Vagina (tissue), 2 donors: ENCODE data around the gene ALPG. TPM values are rescaled to one million over a fixed set of nuclear protein-coding genes. Genes with fewer than 3 reads are reported as not detected.

Source experiments
- DNase-seq, 2 donors: peaks; one replicate each; pipeline ENCODE4 v3.0.0-alpha.2; 2017; ENCODE audit errors: extremely low spot score in 2 of 2
- H3K27ac ChIP-seq: fragments of 200-600 bp; sonication (generic); one replicate; pipeline ENCODE4 v1.5.1; 2019
- H3K27me3 ChIP-seq: fragments of 200-600 bp; sonication (generic); one replicate; pipeline ENCODE4 v1.5.1; 2019
- H3K36me3 ChIP-seq, 2 donors: fragments of 200-600 bp; sonication (generic); one replicate each; pipeline ENCODE4 v1.5.1; 2017 to 2019
- H3K4me1 ChIP-seq: fragments of 200-600 bp; sonication (generic); one replicate; pipeline ENCODE4 v1.5.1; 2019
- H3K4me3 ChIP-seq, 2 donors: fragments of 200-600 bp; sonication (generic); 1 replicate in 1 of 2; 2 replicates in 1 of 2; pipeline ENCODE4 v1.5.1; 2016 to 2019
- H3K9me3 ChIP-seq: fragments of 200-600 bp; sonication (generic); one replicate; pipeline ENCODE4 v1.5.1; 2019
- POLR2A ChIP-seq, 2 donors: fragments of 450-650 bp; IDR thresholded peaks; one replicate each; pipeline ENCODE4 v1.6.1; 2017; ENCODE audit warnings: antibody characterized with exemption in 2 of 2, mild to moderate bottlenecking in 2 of 2, moderate library complexity in 2 of 2
- POLR2AphosphoS5 ChIP-seq, 2 donors: sonication (generic); formaldehyde crosslinking; IDR thresholded peaks; one replicate each; pipeline ENCODE4 v1.9.0; 2017; ENCODE audit warnings: antibody characterized with exemption in 2 of 2, mild to moderate bottlenecking in 2 of 2, low read depth in 1 of 2; ENCODE audit not compliant: insufficient read depth in 1 of 2
- intact Hi-C: fragments of 100-400 bp; cut with DNase I; formaldehyde crosslinking; loops from one replicate; pipeline ENCODE4 v1.15.1; 2023
- total RNA-seq: library from RNA; depleted of rRNA; stranded (reverse); fragments of >200 nt; gene quantifications from one replicate; pipeline ENCODE4 v1.2.3, GENCODE V29; 2016
- TF ChIP-seq, protein P1 (sequence below), 3 experiments: fragments of 450-650 bp in 2 of 3; fragments of 200-600 bp in 1 of 3; sonication (generic) in 1 of 3; IDR thresholded peaks; one replicate each; pipeline ENCODE4 v1.5.1; 2017 to 2019; ENCODE audit warnings: antibody characterized with exemption in 3 of 3, mild to moderate bottlenecking in 2 of 3, moderate library complexity in 2 of 3

The ALPG gene
- total RNA-seq, 1 donor from 2014 or later: not detected

DNA sequence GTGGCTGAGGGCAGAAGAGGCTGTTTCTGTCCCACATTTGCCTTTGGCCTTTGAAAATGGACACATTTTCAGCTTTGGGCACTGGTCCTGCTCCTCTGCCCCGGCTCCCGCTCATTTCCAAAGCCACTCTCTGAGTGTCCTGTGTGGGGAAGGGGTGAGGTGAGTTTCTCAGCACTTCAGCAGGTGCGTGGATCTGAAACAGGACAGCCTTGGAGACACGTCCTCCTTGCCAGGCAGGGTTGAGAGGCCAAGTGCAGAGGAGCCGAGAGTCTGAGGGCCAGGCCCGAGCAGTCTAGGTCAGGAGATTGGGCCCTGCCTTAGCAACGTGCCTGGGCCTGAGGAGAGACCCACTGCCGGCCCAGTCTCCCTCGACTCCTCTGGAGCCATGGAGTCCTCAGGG lies 27.4 kb downstream of the ALPG start:
- H3K27ac ChIP-seq: no peak overlapping the region
- no peak overlapping the region for H3K4me3 ChIP-seq
- TF ChIP-seq POLR2AphosphoS5 (IDR thresholded peaks at IDR 0.05; ENCODE audit: insufficient read depth in 1 of 2, low read depth in 1 of 2) (no peak), POLR2A (IDR thresholded peaks at IDR 0.05) (no peak)
- TF ChIP-seq, protein P1, sequence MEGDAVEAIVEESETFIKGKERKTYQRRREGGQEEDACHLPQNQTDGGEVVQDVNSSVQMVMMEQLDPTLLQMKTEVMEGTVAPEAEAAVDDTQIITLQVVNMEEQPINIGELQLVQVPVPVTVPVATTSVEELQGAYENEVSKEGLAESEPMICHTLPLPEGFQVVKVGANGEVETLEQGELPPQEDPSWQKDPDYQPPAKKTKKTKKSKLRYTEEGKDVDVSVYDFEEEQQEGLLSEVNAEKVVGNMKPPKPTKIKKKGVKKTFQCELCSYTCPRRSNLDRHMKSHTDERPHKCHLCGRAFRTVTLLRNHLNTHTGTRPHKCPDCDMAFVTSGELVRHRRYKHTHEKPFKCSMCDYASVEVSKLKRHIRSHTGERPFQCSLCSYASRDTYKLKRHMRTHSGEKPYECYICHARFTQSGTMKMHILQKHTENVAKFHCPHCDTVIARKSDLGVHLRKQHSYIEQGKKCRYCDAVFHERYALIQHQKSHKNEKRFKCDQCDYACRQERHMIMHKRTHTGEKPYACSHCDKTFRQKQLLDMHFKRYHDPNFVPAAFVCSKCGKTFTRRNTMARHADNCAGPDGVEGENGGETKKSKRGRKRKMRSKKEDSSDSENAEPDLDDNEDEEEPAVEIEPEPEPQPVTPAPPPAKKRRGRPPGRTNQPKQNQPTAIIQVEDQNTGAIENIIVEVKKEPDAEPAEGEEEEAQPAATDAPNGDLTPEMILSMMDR (IDR thresholded peaks at IDR 0.05): no peak
- no peak for DNase-seq
- no peaks in the 10 kb centered on the region for H3K4me1 ChIP-seq
- H3K36me3 ChIP-seq: no peaks in the 10 kb centered on the region
- H3K27me3 ChIP-seq: no peaks in the 10 kb centered on the region
- H3K9me3 ChIP-seq: no peaks in the 10 kb centered on the region
- intact Hi-C loops: no loop called here

DNA sequence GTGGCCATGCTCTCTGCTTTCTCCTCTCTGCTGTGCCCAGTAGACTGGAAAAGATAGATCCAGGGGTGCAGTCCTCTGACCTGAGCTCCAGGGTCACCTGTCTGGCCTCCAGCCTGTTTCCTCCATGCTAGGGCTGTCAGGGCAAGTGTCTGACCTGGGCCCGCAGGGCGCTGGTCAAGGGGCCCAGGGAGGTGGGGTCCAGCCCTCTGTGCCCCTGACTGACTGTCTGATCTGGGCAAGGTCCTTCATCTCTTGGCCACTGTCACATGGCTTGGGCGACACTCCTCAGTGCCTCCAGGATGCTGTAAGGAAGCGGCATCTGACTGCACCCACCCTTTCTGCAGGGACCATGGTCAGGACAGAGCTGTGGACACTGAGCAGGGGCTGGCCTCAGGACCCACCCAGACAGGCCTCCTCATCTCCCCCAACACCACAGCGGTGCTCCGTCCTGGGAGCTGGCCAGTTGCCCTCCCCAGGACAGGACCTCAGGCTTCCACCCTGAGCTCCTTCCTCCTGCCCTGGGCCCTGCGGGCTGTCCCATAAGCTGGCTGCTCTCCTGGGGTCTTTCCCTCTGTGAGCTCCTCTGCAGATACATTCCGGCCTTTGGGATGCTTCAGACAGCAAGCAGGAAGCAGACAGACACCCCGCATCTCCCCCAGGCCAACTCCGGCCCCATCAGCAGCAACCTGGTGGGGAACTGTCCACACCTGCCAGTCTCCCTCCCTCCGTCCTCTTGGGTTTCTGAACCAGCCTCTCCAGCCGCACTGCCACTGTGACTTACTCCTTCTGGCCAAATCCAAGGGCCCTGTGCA lies 28.1 kb downstream of the ALPG start:
- no peaks in the 10 kb centered on the region for H3K4me1 ChIP-seq
- H3K36me3 ChIP-seq: no peaks in the 10 kb centered on the region
- no peak for TF ChIP-seq POLR2A (IDR thresholded peaks at IDR 0.05)
- TF ChIP-seq, protein P1 (IDR thresholded peaks at IDR 0.05): no peak
- no peak for TF ChIP-seq POLR2AphosphoS5 (IDR thresholded peaks at IDR 0.05; ENCODE audit: insufficient read depth in 1 of 2, low read depth in 1 of 2)
- intact Hi-C loops: loop anchor here (5.0 kb wide), 1 partner anchor 527 kb away; no protein-coding TSS in a partner anchor
- H3K4me3 ChIP-seq: no peak overlapping the region
- H3K27ac ChIP-seq: no peak overlapping the region
- no peaks in the 10 kb centered on the region for H3K27me3 ChIP-seq
- DNase-seq: no peak
- H3K9me3 ChIP-seq: no peaks in the 10 kb centered on the region

DNA sequence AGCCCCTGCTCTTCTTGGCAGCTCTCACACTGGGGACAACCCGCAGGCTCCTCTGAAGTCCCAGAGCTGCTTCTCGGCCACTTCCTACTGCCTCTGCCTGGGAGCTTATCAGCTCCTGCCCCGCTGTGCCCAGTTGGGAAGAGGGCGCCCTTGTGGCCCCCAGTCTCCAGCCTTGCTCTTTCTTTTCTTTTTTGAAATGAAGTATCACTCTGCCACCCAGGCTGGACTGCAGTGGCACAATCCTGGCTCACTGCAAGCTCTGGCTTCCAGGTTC lies 28.7 kb downstream of the ALPG start:
- no peak overlapping the region for H3K27ac ChIP-seq
- no peak for DNase-seq
- H3K9me3 ChIP-seq: no peaks in the 10 kb centered on the region
- H3K36me3 ChIP-seq: no peaks in the 10 kb centered on the region
- intact Hi-C loops: loop anchor here (5.0 kb wide), 1 partner anchor 528 kb away; no protein-coding TSS in a partner anchor
- no peaks in the 10 kb centered on the region for H3K4me1 ChIP-seq
- TF ChIP-seq POLR2AphosphoS5 (IDR thresholded peaks at IDR 0.05; ENCODE audit: insufficient read depth in 1 of 2, low read depth in 1 of 2): no peak
- TF ChIP-seq, protein P1 (IDR thresholded peaks at IDR 0.05): no peak
- no peak for TF ChIP-seq POLR2A (IDR thresholded peaks at IDR 0.05)
- H3K4me3 ChIP-seq: no peak overlapping the region
- H3K27me3 ChIP-seq: no peaks in the 10 kb centered on the region

DNA sequence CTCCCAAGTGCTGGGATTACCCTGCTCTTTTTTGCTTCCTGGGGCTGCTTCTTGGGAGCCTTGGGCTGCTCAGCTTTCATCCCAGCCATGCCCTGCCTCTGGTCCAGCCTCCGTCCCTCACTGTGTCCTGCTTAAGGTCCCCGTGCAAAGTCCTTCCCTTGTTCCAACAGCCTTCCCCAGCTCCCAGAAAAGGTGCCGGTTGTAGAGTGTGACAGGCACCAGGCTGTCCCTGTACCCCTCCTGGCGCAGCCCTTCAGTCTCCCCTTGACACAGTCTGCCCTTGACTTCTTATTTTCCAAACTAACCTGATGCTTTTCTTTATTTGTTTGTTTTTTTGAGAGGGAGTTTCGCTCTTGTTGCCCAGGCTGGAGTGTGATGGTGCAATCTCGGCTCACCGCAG lies 29.2 kb downstream of the ALPG start:
- DNase-seq: no peak
- Histone ChIP-seq H3K27me3 (no peaks in the 10 kb centered on the region), H3K27ac (no peak overlapping the region), H3K4me1 (no peaks in the 10 kb centered on the region), H3K4me3 (no peak overlapping the region), H3K9me3 (no peaks in the 10 kb centered on the region), H3K36me3 (no peaks in the 10 kb centered on the region)
- TF ChIP-seq, protein P1 (IDR thresholded peaks at IDR 0.05): no peak
- TF ChIP-seq POLR2AphosphoS5 (IDR thresholded peaks at IDR 0.05; ENCODE audit: insufficient read depth in 1 of 2, low read depth in 1 of 2) (no peak), POLR2A (IDR thresholded peaks at IDR 0.05) (no peak)
- intact Hi-C loops: loop anchor here (5.0 kb wide), 1 partner anchor 529 kb away; no protein-coding TSS in a partner anchor
